NCI-H128 (cell line): ENCODE measurements around the gene NEXMIF.
"Not testable (repeated sequence)": the region's sequence is repeated elsewhere in the genome, so short reads cannot be mapped to it uniquely, and the experiment has no call there.

Source experiments
- DNase-seq: peaks from one replicate; lab custom pipeline; 2025; ENCODE audit not compliant: unreplicated experiment; lab: John Stamatoyannopoulos, UW

NEXMIF gene

DNA sequence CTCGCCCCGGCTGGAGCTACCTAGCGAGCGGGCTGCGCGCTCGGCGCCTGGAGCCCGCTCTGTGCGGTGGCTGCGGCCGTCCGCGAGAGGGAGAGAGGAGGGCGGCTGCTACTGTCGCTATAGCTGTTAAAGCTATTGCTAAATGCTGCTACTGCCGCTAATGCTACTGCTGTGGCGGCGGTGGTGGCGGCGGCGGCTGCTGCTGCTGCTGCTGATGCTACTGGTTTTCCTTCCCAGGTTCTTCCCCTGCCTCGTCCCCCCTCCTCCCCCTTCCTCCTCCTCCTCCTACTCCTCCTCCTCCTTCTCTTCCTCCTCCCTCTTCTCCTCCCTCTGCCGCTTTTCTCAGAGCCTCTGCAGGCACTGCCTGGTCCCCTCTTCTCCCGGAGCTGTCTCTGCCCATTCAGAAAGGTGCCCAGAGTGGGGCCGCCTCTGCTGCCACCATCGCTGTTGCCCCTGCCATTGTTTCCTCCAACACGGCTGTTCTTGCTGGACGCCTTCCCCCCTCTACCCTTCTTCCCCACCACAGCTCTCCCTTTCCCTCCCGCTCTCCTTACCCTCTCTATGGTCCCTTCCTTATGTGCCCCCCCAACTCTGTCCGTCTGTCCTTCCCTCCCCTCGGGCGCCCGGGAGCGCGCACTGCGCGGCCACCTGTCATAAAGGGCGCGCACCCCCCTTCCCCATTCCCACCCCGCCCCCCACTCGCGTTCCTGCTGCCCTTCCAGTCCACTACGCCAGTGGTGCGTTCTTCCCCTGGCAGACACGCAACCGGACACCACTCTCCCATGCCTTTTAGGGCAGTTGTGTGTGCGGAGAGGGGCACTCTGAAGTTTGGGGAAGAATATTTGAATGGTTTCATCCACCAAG, at the start of gene NEXMIF:
Gene NEXMIF, minus strand, starts transcription at position 228 of the 864 bp plus-strand sequence.
- no peak for DNase-seq

DNA sequence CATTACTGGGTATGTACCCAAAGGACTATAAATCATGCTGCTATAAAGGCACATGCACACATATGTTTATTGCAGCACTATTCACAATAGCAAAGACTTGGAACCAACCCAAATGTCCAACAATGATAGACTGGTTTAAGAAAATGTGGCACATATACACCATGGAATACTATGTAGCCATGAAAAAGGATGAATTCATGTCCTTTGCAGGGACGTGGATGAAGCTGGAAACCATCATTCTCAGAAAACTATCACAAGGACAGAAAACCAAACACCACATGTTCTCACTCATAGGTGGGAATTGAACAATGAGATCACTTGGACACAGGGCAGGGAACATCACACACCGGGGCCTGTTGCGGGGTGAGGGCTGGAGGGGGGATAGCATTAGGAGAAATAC, 36.7 kb upstream of the NEXMIF start:
- DNase-seq = not testable (repeated sequence)

DNA sequence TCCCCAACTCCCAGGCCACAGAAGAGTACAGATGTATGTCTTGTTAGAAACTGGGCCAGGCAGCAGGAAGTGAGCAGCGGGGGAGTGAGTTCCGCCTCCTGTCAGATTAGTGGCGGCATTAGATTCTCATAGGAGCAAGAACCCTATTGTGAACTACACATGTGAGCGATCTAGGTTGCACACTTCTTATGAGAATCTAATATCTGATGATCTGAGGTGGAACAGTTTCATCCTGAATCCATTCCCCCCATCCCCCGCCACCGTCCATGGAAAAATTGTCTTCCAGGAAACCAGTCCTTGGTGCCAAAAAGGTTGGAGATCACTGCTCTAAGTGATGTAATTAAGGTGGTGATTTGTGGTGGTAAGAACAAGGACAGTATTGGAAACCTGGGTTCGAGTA, 24.5 kb upstream of the NEXMIF start:
- DNase-seq = no peak

DNA sequence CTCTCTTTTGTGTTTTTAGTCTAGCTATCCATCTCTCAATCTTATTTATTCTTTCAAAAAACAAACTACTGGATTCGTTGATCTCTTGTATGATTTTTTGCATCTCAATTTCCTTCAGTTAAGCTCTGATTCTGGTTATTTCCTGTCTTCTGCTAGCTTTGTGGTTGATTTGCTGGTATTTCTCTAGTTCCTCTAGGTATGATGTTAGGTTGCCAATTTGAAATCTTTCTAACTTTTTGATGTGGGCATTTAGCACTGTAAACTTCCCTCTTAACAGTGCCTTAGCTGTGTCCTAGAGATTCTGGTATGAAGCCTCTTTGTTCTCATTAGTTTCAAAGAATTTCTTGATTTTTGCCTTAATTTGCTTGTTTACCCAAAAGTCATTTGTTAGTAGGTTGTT, 15.2 kb upstream of the NEXMIF start:
- no peak for DNase-seq

DNA sequence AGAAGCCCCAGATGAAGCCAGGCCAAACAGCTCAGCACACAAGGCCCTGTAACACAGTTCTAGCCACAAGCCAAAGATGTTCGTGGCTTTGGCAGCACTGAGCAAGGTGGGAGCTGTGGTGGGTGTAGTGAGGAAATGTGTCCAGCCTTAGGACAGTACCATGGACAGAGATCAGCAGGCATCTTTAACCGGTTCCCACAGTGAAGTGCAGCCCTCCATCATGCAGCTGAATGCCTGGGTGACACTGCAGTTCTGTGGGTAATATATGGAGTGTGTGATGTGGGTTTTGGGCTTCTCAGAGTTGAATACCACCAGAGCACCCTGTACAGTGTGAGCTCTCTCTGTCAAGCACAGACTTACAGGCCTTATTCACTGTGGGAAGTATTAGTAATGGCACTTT, 6.0 kb upstream of the NEXMIF start:
- no peak for DNase-seq

DNA sequence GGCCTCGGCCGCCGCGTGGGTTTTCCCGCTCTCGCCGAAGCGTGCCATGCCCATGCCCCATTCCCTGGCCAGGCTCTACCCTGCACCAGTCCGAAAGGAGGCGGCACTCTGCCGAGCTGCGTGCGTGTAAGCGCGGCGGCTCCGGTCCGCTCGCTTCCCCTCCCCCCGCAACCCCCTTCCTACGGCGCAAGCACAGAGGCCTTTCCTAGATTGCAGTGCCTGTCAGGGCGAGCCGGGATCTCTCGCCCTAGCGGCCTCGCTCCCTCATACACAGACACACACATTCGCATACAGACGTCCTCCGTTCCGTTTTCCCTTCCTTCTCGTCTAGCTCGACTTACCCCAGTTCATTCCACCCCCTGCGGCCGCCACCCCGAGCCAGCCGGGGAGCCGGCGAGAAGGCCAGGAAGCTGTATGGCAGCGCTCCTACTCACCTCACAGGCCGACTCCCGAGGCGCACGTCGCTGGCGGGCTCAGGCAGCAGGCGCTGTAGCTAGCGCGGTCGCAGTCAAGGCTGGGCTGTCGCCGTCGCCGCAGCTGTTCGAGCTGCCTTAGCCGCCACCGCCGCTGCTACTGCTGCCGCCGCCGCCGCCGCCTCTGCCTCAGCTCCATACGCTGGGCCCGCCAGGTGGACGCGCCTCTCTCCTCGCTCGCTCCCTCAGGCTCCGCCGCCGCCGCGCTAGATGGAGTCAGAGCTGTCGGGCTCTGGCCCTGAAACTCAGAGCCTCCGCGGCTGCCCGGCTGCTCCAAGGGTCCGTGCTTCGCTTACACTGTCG, 615 bp downstream of the NEXMIF start:
- peak; percentile 32 for DNase-seq

DNA sequence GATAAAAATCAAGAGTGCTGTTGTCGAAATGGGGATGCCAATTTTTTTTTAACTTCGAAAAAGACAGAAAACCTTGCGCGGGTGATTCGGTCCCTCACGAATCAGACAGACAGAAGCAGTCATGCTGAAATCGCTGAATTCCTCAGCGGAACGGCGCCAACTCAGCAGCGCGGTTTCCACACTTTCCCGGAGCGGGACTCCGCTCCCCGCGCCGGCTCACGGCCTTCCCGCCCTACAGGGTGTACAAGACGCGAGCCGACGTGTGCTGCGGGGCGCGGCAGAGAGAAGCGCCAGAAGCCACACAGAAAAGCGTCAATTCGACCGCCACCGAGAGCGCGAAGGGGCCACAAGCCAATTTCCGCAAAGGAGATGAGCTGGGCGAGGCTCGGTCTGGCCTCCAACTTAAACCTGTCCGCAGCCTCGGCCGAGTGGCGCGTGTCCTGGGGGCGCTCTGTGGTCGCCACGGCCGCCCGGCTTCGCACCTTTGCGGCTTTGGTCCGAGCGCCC, 1.3 kb downstream of the NEXMIF start:
- peak; percentile 25 for DNase-seq

DNA sequence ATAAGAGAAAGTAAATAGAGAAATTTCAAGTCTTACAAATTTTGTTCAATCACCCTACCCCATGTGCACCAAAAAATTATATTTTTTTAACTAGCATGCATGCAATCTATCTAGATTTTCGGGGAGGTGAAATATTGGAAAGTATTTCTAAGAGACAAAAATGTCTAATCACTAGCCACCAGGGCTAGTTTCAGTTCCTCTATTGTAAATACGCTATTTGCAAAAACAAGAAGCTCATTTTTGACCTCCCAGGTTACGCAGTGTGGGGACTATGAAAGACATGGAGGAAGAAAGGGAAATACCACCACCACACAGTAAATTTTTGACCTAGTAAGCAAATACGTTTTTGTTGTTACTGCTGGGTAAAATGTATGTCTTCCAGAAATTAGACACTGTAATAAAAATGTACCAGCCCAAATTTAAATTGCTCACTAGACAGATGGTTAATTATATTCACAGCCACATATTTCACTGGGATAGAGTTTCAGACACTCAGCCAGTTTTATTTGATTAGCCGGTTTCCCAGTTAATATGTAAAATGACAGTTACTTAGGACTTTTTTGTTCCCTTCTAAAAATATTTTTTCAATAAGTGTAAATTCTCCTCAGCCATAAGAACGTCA, 2.2 kb downstream of the NEXMIF start:
- DNase-seq = no peak

DNA sequence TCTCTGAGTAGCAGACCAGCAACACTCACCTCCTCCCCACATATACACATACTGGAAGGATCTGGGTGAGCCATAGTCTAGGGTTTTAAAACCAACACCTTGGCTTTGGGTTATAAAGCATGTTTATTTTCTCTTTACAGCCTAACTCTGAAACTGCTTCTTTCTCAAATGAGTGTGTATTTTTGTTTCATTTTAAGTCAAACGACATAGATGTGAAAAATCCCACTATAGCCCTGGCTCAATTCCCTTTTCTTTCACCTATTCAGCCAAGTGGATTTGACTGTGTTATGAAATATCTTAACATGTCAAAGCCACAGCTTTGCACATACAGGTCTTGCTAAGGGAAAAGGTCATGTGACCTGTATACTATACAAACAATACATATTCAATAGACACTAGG, 13.8 kb downstream of the NEXMIF start:
- DNase-seq = no peak

DNA sequence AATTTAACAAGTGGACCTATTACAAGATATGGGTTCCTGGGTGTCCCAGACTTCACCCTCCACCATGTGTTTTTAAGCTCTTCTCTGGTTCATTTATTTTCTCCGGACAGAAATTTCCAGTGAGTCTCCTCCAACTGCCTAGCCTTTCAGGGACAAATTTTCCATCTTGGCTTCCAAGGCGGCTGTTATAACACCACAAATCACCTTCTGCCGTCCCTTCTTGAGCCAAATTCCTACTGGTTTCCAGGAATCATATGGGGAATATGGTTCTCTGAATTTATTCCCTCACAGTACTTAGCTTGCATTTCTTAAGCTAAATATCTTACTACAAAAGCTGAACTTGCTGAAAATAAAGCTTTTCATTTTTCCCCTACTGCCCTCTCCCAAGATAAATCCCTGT, 18.8 kb downstream of the NEXMIF start:
- no peak for DNase-seq

DNA sequence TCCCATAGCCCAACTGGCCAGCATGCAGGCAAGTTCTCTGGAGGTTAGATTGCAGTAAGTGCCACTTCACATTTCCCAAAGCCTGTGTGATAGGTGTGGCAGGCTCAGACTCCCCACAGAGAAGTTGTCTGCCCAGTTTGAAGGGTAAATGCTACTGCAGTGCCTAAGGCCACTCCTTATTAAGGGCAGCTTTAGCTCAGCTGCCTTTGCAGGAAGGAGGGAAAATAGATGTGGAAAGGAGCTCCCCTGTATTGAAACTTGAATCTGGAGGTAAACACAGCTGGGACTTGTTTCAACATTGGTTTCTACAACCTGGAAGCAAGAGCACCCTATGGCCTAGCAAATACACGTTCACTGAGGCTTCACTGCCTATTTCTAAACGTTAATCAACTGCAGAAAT, 22.4 kb downstream of the NEXMIF start:
- DNase-seq = peak; percentile 3

DNA sequence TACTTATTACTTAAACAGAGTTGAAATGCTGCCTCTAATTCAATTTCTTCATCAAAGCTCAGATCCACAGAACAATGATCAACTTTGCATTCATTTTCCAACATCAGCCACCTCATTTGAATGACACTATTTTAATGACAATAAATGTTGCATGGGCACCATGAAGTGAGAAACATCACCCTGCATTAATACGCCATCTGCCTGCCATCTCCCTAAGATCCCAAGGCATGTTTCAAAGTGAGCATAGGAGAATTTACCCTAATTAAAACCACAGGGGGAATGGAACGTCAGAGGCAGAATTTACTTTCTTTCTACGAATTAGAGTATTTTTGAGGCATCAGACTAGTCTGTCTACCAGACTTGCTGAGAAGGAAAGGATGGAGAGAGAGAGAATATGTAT, 32.7 kb downstream of the NEXMIF start:
- no peak for DNase-seq

DNA sequence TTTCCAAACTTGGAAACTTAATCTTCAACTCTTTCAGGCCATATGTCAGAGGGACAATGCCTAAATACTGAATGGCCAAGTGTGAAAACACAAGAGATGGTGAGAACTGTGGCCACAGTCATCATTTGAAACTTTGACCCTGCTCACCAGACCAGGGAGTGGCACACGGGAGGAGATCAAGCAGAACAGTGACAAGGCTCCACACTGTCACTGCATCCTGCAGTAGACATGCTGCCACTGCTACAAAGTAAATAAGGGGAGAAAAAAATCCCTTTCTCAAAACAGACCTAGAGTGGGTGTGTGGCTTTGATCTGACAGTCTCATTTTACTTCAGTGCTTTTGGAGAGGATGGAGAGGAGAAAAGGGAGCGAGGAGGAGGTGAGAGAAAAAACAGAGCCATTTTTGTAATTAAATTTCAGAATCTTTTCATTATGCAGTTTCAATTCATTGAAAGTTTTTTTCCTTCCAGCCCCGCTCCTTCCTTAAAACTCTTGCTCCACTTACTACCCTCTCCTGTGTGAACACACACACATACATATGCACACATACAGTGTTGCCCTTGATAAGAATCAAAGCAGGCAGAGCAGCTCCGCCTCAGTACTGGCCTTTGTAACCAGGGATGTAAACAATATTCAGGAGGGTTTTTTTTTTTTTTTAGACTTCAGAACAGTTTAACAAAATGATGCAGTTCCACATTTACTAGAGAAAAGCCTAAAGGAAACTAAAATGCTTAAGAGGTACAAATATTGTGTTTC, 34.4 kb downstream of the NEXMIF start:
- DNase-seq = no peak

DNA sequence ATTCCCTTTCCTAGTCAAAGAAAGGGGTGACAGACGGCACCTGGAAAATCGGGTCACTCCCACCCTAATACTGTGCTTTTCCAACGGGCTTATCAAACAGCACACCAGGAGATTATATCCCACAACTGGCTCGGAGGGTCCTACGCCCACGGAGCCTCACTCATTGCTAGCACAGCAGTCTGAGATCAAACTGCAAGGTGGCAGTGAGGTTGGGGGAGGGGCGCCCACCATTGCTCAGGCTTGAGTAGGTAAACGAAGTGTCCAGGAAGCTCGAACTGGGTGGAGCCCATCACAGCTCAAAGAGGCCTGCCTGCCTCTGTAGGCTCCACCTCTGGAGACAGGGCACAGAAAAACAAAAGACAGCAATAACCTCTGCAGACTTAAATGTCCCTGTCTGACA, 42.9 kb downstream of the NEXMIF start:
- not testable (repeated sequence) for DNase-seq

DNA sequence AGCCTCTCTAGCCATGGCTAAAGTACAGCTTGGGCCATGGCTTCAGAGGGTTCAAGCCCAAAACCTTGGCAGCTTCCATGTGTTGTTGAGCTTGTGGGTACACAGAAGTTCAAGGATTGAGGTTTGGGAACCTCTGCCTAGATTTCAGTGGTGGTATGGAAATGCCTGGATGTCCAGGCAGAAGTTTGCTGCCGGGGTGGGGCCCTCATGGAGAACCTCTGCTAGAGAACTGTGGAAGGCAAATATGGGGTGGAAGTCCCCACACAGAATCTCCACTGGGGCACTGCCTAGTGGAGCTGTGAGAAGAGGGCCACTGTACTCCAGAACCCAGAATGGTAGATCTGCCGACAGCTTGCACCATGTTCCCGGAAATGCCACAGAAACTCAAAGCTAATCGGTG, 59.5 kb downstream of the NEXMIF start:
- no peak for DNase-seq

DNA sequence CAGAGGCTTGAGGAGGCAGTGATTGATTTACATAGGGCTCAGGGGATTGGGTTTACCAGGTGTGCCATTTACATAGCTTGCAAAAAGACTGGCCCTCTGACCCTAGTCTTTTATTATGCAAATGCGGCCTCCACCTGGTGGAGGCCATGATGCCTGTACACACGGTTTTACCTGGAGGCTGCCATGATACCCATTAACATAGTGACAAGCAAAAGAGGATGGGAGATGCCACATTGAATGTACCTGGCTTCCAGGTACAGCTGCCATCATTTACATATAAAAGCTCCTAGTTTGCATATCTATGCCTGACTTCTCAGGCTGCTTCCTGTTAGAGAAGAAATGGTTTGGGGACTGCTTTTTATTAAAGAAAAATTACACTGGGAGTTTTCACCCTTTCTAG, 72.0 kb downstream of the NEXMIF start:
- DNase-seq = no peak

DNA sequence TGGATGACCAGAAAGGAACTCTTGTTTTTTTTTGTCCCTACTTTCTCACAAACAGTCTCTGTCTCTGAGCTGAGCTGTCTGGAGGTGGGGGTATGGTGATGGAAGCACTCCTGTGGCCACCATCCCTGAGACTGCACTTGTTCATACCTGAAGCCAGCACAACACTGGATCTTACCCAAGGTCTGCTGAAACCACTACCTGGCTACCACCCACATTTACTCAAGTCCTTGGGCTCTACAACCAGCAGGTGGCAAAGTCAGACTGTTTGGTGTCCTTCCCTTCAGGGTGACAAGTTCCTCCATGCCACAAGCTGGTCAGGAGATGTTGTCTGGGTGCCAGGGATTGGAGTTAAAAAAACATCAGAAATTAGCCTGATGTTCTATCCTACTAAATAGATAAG, 89.7 kb downstream of the NEXMIF start:
- DNase-seq = no peak

DNA sequence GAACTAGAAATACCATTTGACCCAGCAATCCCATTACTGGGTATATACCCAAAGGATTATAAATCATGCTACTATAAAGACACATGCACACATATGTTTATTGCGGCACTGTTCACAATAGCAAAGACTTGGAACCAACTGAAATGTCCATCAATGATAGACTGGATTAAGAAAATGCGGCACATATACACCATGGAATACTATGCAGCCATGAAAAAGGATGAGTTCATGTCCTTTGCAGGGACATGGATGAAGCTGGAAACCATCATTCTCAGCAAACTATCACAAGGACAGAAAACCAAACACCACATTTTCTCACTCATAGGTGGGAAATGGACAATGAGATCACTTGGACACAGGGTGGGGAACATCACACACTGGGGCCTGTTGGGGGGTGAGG, 105.5 kb downstream of the NEXMIF start:
- DNase-seq = not testable (repeated sequence)

DNA sequence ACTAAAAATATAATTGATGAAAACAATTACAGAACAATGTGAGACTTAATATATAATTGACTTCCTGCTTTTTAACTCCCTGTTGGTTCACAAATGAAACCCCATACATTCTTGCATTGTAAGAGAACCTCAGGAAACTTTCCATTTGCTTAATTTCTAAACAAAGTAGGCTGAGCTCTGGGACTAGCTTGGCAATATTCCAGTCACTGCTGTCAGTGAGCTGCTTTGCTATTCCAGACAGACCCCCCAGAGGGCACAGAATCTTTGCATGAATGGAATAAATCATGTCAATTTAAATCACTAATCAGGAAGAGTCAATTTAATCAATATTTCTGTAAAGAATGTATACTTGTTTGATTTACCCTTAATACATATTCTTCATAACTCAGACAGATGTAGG, 110.6 kb downstream of the NEXMIF start:
- DNase-seq = no peak

DNA sequence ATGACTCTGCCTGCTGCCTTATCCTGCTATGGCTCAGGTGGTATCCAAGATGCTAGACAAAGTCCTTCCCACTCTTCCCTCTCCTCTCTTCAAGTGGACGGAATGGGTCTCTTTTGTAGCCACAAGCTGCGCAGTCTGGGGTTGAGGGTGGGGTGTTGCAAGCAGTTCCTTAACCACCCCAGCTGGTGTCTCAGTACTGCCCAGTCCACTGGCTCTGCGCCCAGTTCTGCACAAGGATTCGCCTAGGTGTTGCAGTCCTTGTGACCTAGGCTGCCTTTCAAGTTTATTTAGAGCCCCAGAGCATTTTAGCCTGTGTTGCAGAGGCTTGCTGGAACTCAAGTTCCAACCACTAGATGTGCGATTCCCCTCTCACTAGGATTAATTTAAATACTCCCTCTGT, 120.7 kb downstream of the NEXMIF start:
- no peak for DNase-seq

DNA sequence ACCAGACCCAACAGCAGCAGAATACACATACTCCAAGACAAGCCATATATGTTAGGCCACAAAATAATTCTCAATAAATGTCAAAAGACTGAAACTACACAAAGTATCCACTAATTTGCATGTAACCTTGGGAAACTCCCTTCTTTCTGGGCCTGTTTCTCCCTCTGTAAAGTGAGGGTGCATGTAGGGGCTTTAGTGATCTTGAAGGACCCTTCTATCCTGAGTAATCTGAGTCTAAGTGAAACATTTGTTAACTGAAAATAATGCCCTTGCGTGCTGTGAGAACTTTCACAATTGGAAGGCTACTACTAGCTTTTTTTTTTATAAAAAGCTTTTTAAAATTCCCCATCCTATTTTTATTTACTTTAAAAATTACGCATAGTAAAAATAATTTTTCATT, 125.2 kb downstream of the NEXMIF start:
- no peak for DNase-seq
